WERI-Rb-1 (cell line): ENCODE measurements around the gene SERPINA12.

Source experiments
- DNase-seq: peaks from one replicate; pipeline ENCODE4 v3.0.0-alpha.2; 2020
- H3K27ac ChIP-seq: fragments of 250-450 bp; sonication (Bioruptor Pico); 2 replicates; pipeline ENCODE4 v1.5.1; 2020; ENCODE audit warnings: mild to moderate bottlenecking, moderate library complexity
- H3K27me3 ChIP-seq: fragments of 250-450 bp; sonication (Bioruptor Pico); 2 replicates; pipeline ENCODE4 v1.5.1; 2021; ENCODE audit warnings: mild to moderate bottlenecking, low read depth, moderate library complexity; ENCODE audit not compliant: insufficient read depth, severe bottlenecking
- H3K36me3 ChIP-seq: fragments of 250-450 bp; sonication (Bioruptor Pico); 2 replicates; pipeline ENCODE4 v1.5.1; 2020; ENCODE audit warnings: mild to moderate bottlenecking, moderate library complexity
- H3K4me3 ChIP-seq: 2 replicates; pipeline ENCODE4 v1.5.1; 2011; ENCODE audit warnings: low read depth, mild to moderate bottlenecking, control low read depth, low read length
- H3K9me3 ChIP-seq: fragments of 250-450 bp; sonication (Bioruptor Pico); 2 replicates; pipeline ENCODE4 v1.5.1; 2021; ENCODE audit warnings: mild to moderate bottlenecking, moderate library complexity; ENCODE audit not compliant: severe bottlenecking
- TF ChIP-seq, protein P1 (sequence below): IDR thresholded peaks from 2 replicates; pipeline ENCODE4 v1.5.1; 2011; ENCODE audit warnings: low read depth, mild to moderate bottlenecking, control low read depth, inconsistent platforms, low read length

SERPINA12 gene

GRCh38 chr14:94540031-94540794 is 30.9 kb upstream of the SERPINA12 start:
- DNase-seq, result peak; percentile 23

DNA sequence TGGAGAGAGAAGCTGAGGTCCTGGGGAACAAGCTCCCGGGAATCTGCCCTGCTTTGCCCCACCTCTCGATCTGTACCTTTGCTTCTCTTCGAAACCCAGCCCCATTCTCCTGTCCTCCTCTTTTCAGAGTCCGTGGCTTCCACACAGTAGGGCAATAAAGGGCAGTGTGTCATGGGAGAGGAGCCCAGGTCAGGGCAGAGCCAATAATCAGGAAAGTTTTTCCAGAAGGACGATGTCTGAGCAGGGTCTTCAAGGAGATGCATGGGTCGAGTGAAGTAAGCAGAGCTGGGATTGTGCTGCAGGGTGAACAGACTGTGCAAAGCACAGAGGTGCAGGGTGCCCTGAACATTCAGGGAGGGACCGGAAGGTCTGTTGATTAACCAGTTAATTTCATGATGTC is 29.9 kb upstream of the SERPINA12 start:
- H3K27me3 ChIP-seq, result peaks cover 42% of the 10 kb centered on the region
- no peak overlapping the region for H3K27ac ChIP-seq
- H3K36me3 ChIP-seq, result no peaks in the 10 kb centered on the region
- DNase-seq, result no peak
- H3K9me3 ChIP-seq, result no peaks in the 10 kb centered on the region
- TF ChIP-seq, protein P1, sequence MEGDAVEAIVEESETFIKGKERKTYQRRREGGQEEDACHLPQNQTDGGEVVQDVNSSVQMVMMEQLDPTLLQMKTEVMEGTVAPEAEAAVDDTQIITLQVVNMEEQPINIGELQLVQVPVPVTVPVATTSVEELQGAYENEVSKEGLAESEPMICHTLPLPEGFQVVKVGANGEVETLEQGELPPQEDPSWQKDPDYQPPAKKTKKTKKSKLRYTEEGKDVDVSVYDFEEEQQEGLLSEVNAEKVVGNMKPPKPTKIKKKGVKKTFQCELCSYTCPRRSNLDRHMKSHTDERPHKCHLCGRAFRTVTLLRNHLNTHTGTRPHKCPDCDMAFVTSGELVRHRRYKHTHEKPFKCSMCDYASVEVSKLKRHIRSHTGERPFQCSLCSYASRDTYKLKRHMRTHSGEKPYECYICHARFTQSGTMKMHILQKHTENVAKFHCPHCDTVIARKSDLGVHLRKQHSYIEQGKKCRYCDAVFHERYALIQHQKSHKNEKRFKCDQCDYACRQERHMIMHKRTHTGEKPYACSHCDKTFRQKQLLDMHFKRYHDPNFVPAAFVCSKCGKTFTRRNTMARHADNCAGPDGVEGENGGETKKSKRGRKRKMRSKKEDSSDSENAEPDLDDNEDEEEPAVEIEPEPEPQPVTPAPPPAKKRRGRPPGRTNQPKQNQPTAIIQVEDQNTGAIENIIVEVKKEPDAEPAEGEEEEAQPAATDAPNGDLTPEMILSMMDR, result no peak
- no peak overlapping the region for H3K4me3 ChIP-seq

More at GRCh38 chr14:94540031-94540794, 30.9 kb upstream of the SERPINA12 start:
- Histone ChIP-seq H3K27ac (no peak overlapping the region), H3K9me3 (no peaks in the 10 kb centered on the region), H3K36me3 (no peaks in the 10 kb centered on the region), H3K27me3 (peaks cover 49% of the 10 kb centered on the region), H3K4me3 (no peak overlapping the region)
- TF ChIP-seq, protein P1, result peak; percentile 13; the same call in 1 of the 2 replicates

DNA sequence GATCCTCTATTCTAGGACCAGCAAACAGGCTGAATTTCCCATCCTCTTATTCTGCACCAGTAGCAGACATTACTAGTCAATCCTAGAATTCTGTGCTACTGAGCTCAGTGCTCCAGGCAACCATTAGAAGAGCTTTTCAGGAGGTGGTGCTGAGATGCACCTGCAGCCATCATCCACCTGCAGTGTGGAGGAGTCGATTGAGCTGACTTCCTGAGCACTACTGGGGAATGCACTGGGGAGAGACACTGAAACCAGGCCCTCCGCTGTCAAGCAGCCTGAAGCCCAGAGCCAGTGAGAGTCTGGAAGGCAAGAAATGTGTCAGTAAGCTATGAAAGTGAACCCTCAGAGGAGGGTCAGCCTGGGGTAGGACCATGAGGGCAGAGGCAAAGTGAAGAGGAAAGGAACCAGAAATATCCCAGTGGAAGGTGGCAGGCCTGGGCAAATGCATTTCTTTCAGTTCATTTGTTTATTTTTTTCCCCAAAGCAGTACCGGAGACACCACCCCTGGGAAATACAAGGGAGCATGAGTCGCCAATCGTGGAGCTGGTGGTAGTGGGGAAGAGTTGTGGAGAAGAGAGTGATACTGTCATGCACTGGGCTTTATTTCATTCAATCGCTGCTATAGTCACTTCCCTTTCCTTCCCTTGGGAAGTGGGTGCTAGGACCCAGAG is 28.9 kb upstream of the SERPINA12 start:
- Histone ChIP-seq H3K4me3 (no peak overlapping the region), H3K27ac (no peak overlapping the region), H3K36me3 (no peaks in the 10 kb centered on the region), H3K9me3 (no peaks in the 10 kb centered on the region), H3K27me3 (peaks cover 41% of the 10 kb centered on the region)
- TF ChIP-seq, protein P1, result no peak
- no peak for DNase-seq

GRCh38 chr14:94536836-94537235 is 27.6 kb upstream of the SERPINA12 start:
- Histone ChIP-seq H3K27me3 (peaks cover 48% of the 10 kb centered on the region), H3K36me3 (no peaks in the 10 kb centered on the region), H3K27ac (no peak overlapping the region), H3K4me3 (no peak overlapping the region), H3K9me3 (no peaks in the 10 kb centered on the region)
- no peak for DNase-seq
- TF ChIP-seq, protein P1, result no peak

DNA sequence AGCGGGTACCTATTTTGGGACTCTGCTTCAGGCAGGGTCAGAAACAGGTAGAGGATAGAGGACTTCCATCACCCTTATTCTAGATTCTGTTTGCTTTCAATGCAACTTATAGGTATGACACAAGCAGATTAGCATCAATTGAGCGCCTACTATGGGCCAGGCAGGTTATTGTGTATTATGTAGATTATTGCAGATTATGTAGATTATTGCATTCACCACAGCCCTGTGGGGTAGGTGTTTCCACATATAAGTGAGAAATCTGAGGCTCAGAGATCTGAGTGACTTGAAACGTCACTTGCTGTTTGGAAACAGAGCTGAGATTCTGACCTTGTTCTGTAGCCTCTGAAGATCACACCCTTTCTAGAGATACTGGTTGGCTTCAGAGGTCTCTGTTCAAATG is 26.2 kb upstream of the SERPINA12 start:
- Histone ChIP-seq H3K27ac (no peak overlapping the region), H3K36me3 (no peaks in the 10 kb centered on the region), H3K9me3 (no peaks in the 10 kb centered on the region), H3K4me3 (no peak overlapping the region), H3K27me3 (peaks cover 53% of the 10 kb centered on the region)
- TF ChIP-seq, protein P1, result no peak
- no peak for DNase-seq
